ENCODE data around the gene RSL1D1. TPM values are rescaled to one million over a fixed set of nuclear protein-coding genes. Genes with fewer than 3 reads are reported as not detected.

The RSL1D1 gene
- total RNA-seq, 2 donors from 2014 or later = 75.3 to 123 TPM

GRCh38 chr16:11800382-11800718 lies 51.0 kb downstream of the RSL1D1 start:
- Histone ChIP-seq H3K27ac (no peak overlapping the region), H3K9me3 (no peaks in the 10 kb centered on the region), H3K4me1 (peaks cover 0 to 36% of the 10 kb centered on the region in 2 donors), H3K36me3 (no peaks in the 10 kb centered on the region), H3K27me3 (no peaks in the 10 kb centered on the region), H3K4me3 (no peak overlapping the region)
- DNase-seq (ENCODE audit: low spot score) = no peak
- no peak for TF ChIP-seq CTCF (IDR thresholded peaks at IDR 0.05)

GRCh38 chr16:11799509-11800381 lies 51.6 kb downstream of the RSL1D1 start:
- no peaks in the 10 kb centered on the region for H3K9me3 ChIP-seq
- H3K27me3 ChIP-seq = no peaks in the 10 kb centered on the region
- peaks cover 0 to 42% of the 10 kb centered on the region in 2 donors for H3K4me1 ChIP-seq
- TF ChIP-seq CTCF (IDR thresholded peaks at IDR 0.05) = no peak
- peak overlapping the region in 1 of 2 donors; percentile 21 for H3K27ac ChIP-seq
- no peaks in the 10 kb centered on the region for H3K36me3 ChIP-seq
- no peak overlapping the region for H3K4me3 ChIP-seq
- no peak for DNase-seq (ENCODE audit: low spot score)

DNA sequence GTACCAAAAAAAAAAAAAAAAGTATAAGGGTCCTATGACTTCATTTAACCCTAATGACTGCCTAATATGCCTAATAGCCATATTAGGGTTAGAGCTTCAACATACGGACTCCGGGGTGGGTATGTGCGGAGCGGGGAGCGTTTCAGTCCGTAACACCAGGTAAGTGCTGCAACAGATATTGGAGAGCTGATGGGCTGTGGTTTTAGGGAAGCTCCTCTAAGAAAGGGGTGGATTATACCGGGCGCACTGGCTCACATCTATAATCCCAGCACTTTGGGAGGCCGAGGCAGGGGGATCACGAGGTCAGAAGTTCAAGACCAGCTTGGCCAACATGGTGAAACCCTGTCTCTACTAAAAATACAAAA lies 52.3 kb downstream of the RSL1D1 start:
- no peaks in the 10 kb centered on the region for H3K27me3 ChIP-seq
- peak overlapping the region; percentile 93 to 98 for H3K27ac ChIP-seq
- H3K36me3 ChIP-seq = no peaks in the 10 kb centered on the region
- H3K4me3 ChIP-seq = no peak overlapping the region
- DNase-seq (ENCODE audit: low spot score) = no peak
- H3K9me3 ChIP-seq = no peaks in the 10 kb centered on the region
- TF ChIP-seq CTCF (IDR thresholded peaks at IDR 0.05) = no peak
- peaks cover 0 to 50% of the 10 kb centered on the region in 2 donors for H3K4me1 ChIP-seq

GRCh38 chr16:11797957-11798299 lies 53.4 kb downstream of the RSL1D1 start:
- DNase-seq (ENCODE audit: low spot score) = no peak
- Histone ChIP-seq H3K27ac (peak overlapping the region; percentile 93 to 98), H3K4me3 (peak overlapping the region; percentile 63 to 89), H3K9me3 (no peaks in the 10 kb centered on the region), H3K27me3 (no peaks in the 10 kb centered on the region), H3K36me3 (no peaks in the 10 kb centered on the region), H3K4me1 (peaks cover 0 to 60% of the 10 kb centered on the region in 2 donors)
- TF ChIP-seq CTCF (IDR thresholded peaks at IDR 0.05) = no peak

- Histone ChIP-seq H3K9me3 (no peaks in the 10 kb centered on the region), H3K4me3 (peak within 1 kb of the TSS; percentile 82 to 89), H3K27me3 (no peaks in the 10 kb centered on the region), H3K36me3 (no peaks in the 10 kb centered on the region), H3K27ac (peak within 1 kb of the TSS; percentile 98 to 100), H3K4me1 (peaks cover 0 to 66% of the 10 kb centered on the region in 2 donors)
- TF ChIP-seq CTCF (IDR thresholded peaks at IDR 0.05) = peak; percentile 82 to 89
- peak; percentile 97 for DNase-seq (ENCODE audit: low spot score)
These were observed 54.0 kb downstream of the RSL1D1 start, which contains the start of gene ZC3H7A for GRCh38 chr16:11797166-11797956. ZC3H7A (minus strand) TSS chr16:11797258; CDS start chr16:11782354, 14,904 bp downstream.
